ENCODE results near the gene AKAP9. TPM values are rescaled to one million over a fixed set of nuclear protein-coding genes. Genes with fewer than 3 reads are reported as not detected.
"Not testable (repeated sequence)": the region's sequence is repeated elsewhere in the genome, so short reads cannot be mapped to it uniquely, and the experiment has no call there.

AKAP9 gene
- total and polyA plus RNA-seq, 4 experiments from 2014 or later: 8.6 to 91.4 (median 71.0) TPM

DNA sequence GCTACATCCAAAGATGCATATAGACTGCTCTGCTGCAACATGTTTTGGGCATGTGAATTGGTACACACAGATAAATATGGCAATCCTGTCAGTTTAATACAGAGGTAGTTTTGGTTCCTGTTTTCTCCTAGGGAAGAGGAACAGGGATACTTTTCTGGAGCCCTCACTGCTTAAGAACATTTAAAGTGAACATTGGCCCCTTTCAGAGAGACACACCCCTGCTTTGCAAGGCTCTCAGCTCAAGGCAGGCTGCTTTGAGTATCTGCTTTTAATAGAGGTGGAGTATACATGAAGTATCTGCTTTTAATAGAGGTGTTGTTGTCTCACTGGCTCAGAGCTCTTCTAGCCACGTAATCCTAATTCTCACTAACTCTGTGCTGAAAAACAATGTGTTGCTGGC, 154.7 kb downstream of the AKAP9 start:
- no peaks in the 10 kb centered on the region for H3K9me3 Mint-ChIP-seq
- peaks cover 0 to 1% (median 0%) of the 10 kb centered on the region in 4 donors for H3K4me1 Mint-ChIP-seq
- H3K4me3 ChIP-seq (ENCODE audit: low read length in 2 of 2): no peak overlapping the region
- POLR2A ChIA-PET (ENCODE audit: partially characterized antibody): no interaction called here
- no peak overlapping the region for H3K4me3 Mint-ChIP-seq
- H3K36me3 Mint-ChIP-seq: peaks cover 48 to 64% of the 10 kb centered on the region in 2 donors
- peaks cover 41% of the 10 kb centered on the region for H3K36me3 ChIP-seq (ENCODE audit: insufficient read depth, low read length)
- H3K27ac Mint-ChIP-seq: peak overlapping the region in 2 of 7 donors; percentile 30 to 46
- no peaks in the 10 kb centered on the region for H3K4me1 ChIP-seq (ENCODE audit: insufficient read depth, low read length)
- no peaks in the 10 kb centered on the region for H3K27me3 Mint-ChIP-seq
- no peak overlapping the region for H3K27ac ChIP-seq (ENCODE audit: low read depth, low read length)
- DNase-seq: no peak
- intact Hi-C loops (cut with micrococcal nuclease): no loop called here
- H3K9me3 ChIP-seq (ENCODE audit: control insufficient read depth in 1 of 2, low read length in 2 of 2): no peaks in the 10 kb centered on the region
- CTCF ChIA-PET (ENCODE audit: partially characterized antibody): no interaction called here
- no peaks in the 10 kb centered on the region for H3K27me3 ChIP-seq (ENCODE audit: insufficient read depth, low read length)

DNA sequence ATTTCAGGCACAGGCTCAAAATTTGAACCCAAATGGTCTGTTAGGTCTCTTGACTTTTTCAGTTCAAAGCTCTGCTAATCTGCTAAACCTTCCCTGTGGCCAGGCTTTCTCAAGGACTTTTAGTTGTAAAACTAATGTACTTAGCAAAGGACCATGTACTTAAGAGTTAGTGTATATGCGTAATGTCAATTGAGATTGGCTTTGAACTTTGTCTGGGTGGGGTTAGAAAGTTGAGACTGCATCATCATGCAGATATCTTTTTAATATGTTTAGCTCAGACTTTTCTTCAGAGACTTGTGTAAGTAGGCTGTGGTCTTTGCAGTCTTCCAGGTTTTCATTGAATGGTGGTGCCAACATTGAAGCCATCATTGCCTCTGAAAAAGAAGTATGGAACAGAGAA, 159.9 kb downstream of the AKAP9 start:
- peak overlapping the region in 1 of 7 donors; percentile 22 for H3K27ac Mint-ChIP-seq
- H3K36me3 Mint-ChIP-seq: peaks cover 51 to 71% of the 10 kb centered on the region in 2 donors
- no peak for DNase-seq
- CTCF ChIA-PET (ENCODE audit: partially characterized antibody): interaction anchor here (0.6 kb wide), 1 partner anchor 344 kb away, joined by 3 read pairs; no protein-coding TSS in a partner anchor
- H3K36me3 ChIP-seq (ENCODE audit: insufficient read depth, low read length): peaks cover 57% of the 10 kb centered on the region
- H3K4me1 Mint-ChIP-seq: no peaks in the 10 kb centered on the region
- no peaks in the 10 kb centered on the region for H3K27me3 Mint-ChIP-seq
- H3K9me3 ChIP-seq (ENCODE audit: control insufficient read depth in 1 of 2, low read length in 2 of 2): no peaks in the 10 kb centered on the region
- intact Hi-C loops (cut with micrococcal nuclease): no loop called here
- POLR2A ChIA-PET (ENCODE audit: partially characterized antibody): no interaction called here
- H3K4me3 ChIP-seq (ENCODE audit: low read length in 2 of 2): no peak overlapping the region
- no peaks in the 10 kb centered on the region for H3K4me1 ChIP-seq (ENCODE audit: insufficient read depth, low read length)
- H3K27me3 ChIP-seq (ENCODE audit: insufficient read depth, low read length): no peaks in the 10 kb centered on the region
- H3K4me3 Mint-ChIP-seq: no peak overlapping the region
- H3K27ac ChIP-seq (ENCODE audit: low read depth, low read length): no peak overlapping the region
- no peaks in the 10 kb centered on the region for H3K9me3 Mint-ChIP-seq

DNA sequence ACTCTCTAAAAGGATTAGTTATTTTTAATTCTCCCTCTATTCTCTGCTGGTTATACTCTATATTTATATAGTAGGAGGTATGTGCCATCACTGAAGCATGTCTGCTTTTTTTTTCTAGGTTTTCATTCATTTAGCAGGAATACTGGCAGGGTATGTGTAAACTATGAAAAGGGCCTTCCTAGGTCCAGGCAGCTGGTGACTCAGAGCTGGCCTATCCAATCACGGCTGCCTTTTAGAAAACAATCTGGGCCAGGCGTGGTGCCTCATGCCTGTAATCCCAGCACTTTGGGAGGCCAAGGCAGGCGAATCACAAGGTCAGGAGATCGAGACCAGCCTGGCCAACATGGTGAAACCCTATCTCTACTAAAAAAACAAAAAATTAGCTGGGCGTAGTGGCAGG, 162.2 kb downstream of the AKAP9 start:
- H3K4me1 Mint-ChIP-seq; H3K4me1 ChIP-seq (ENCODE audit: insufficient read depth, low read length); H3K9me3 Mint-ChIP-seq; H3K9me3 ChIP-seq (ENCODE audit: control insufficient read depth in 1 of 2, low read length in 2 of 2); intact Hi-C loops (cut with micrococcal nuclease); CTCF ChIA-PET (ENCODE audit: partially characterized antibody); DNase-seq; H3K4me3 Mint-ChIP-seq; H3K27me3 Mint-ChIP-seq; H3K27ac Mint-ChIP-seq; H3K27me3 ChIP-seq (ENCODE audit: insufficient read depth, low read length); H3K27ac ChIP-seq (ENCODE audit: low read depth, low read length); H3K4me3 ChIP-seq (ENCODE audit: low read length in 2 of 2); POLR2A ChIA-PET (ENCODE audit: partially characterized antibody): not testable (repeated sequence)
- peaks cover 49 to 69% of the 10 kb centered on the region in 2 donors for H3K36me3 Mint-ChIP-seq
- H3K36me3 ChIP-seq (ENCODE audit: insufficient read depth, low read length): peaks cover 51% of the 10 kb centered on the region

DNA sequence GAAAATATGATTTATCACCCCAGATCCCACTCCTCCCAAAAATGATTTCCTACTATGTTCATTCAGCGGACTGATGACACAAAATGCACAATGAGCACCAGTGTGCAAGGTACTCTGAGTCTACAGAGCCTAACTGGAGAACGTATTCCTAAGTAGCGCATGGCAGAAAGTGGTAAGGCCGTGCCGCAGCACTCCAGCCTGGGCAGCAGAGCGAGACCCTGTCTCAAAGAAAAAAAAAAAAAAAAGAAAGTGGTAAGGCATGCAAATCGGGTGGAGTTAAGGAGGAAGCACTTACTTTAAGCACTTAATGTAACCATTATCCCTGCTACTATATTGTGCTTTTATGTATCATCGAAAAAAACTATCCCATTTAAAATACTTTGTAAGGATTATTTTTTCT, 168.2 kb downstream of the AKAP9 start:
- Mint-ChIP-seq H3K9me3 (no peaks in the 10 kb centered on the region), H3K27ac (peak overlapping the region in 1 of 7 donors; percentile 5), H3K4me1 (no peaks in the 10 kb centered on the region), H3K36me3 (peaks cover 26 to 61% of the 10 kb centered on the region in 2 donors), H3K4me3 (no peak overlapping the region), H3K27me3 (no peaks in the 10 kb centered on the region)
- intact Hi-C loops (cut with micrococcal nuclease): no loop called here
- POLR2A ChIA-PET (ENCODE audit: partially characterized antibody): no interaction called here
- Histone ChIP-seq H3K27ac (ENCODE audit: low read depth, low read length) (no peak overlapping the region), H3K4me1 (ENCODE audit: insufficient read depth, low read length) (no peaks in the 10 kb centered on the region), H3K4me3 (ENCODE audit: low read length in 2 of 2) (no peak overlapping the region), H3K36me3 (ENCODE audit: insufficient read depth, low read length) (peaks cover 28% of the 10 kb centered on the region), H3K27me3 (ENCODE audit: insufficient read depth, low read length) (no peaks in the 10 kb centered on the region), H3K9me3 (ENCODE audit: control insufficient read depth in 1 of 2, low read length in 2 of 2) (no peaks in the 10 kb centered on the region)
- DNase-seq: no peak
- CTCF ChIA-PET (ENCODE audit: partially characterized antibody): interaction anchor here (1.2 kb wide), 1 partner anchor 17 kb away, joined by 3 read pairs; no protein-coding TSS in a partner anchor

DNA sequence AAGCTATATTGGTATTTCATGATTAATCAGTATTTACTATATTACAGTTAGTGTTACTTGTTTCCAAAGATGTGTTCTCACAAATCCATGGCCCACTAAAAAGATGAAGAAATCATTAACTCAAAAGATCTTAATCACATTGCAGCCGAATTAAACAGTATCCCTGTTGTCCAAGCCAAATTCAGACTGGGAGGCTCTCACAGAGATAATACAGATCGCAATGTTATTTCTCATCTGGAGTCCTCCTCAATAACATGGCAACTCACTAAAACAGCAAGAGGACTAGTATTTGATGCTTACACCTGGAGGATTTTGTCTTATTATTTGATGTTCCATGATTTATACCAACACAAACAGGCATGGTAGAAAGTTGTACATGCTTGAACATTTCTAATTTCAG, 170.2 kb downstream of the AKAP9 start:
- H3K36me3 Mint-ChIP-seq: peaks cover 18 to 59% of the 10 kb centered on the region in 2 donors
- CTCF ChIA-PET (ENCODE audit: partially characterized antibody): no interaction called here
- peaks cover 0 to 1% (median 0%) of the 10 kb centered on the region in 4 donors for H3K4me1 Mint-ChIP-seq
- Histone ChIP-seq H3K27me3 (ENCODE audit: insufficient read depth, low read length) (no peaks in the 10 kb centered on the region), H3K4me3 (ENCODE audit: low read length in 2 of 2) (no peak overlapping the region), H3K9me3 (ENCODE audit: control insufficient read depth in 1 of 2, low read length in 2 of 2) (no peaks in the 10 kb centered on the region), H3K4me1 (ENCODE audit: insufficient read depth, low read length) (no peaks in the 10 kb centered on the region), H3K36me3 (ENCODE audit: insufficient read depth, low read length) (peaks cover 14% of the 10 kb centered on the region), H3K27ac (ENCODE audit: low read depth, low read length) (no peak overlapping the region)
- no peaks in the 10 kb centered on the region for H3K27me3 Mint-ChIP-seq
- POLR2A ChIA-PET (ENCODE audit: partially characterized antibody): no interaction called here
- H3K27ac Mint-ChIP-seq: peak overlapping the region in 1 of 7 donors; percentile 64
- H3K9me3 Mint-ChIP-seq: no peaks in the 10 kb centered on the region
- intact Hi-C loops (cut with micrococcal nuclease): no loop called here
- no peak overlapping the region for H3K4me3 Mint-ChIP-seq
- DNase-seq: no peak

DNA sequence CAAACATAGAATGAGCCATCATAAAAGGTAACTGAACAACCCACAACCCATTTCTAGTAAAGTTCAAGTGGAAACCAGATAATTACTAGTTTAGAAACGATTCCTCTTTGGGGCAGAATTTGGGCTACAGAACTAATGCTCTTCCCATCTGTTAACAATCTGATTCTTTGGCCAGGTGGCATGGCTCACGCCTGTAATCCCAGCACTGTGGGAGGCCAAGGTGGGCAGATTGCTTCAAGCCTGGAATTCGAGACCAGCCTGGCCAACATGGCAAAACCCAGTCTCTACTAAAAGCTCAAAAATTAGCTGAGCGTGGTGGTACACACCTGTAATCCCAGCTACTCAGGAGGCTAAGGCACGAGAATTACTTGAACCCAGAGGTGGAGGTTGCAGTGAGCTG, 175.2 kb downstream of the AKAP9 start:
- Mint-ChIP-seq H3K27ac (peak overlapping the region in 1 of 7 donors; percentile 19), H3K4me1 (peaks cover 0 to 4% (median 2%) of the 10 kb centered on the region in 4 donors), H3K36me3 (peaks cover 28 to 43% of the 10 kb centered on the region in 2 donors), H3K27me3 (no peaks in the 10 kb centered on the region), H3K4me3 (no peak overlapping the region), H3K9me3 (no peaks in the 10 kb centered on the region)
- H3K27me3 ChIP-seq (ENCODE audit: insufficient read depth, low read length): no peaks in the 10 kb centered on the region
- no peaks in the 10 kb centered on the region for H3K9me3 ChIP-seq (ENCODE audit: control insufficient read depth in 1 of 2, low read length in 2 of 2)
- H3K4me3 ChIP-seq (ENCODE audit: low read length in 2 of 2): no peak overlapping the region
- no peak for DNase-seq
- no peaks in the 10 kb centered on the region for H3K36me3 ChIP-seq (ENCODE audit: insufficient read depth, low read length)
- intact Hi-C loops (cut with micrococcal nuclease): no loop called here
- H3K4me1 ChIP-seq (ENCODE audit: insufficient read depth, low read length): no peaks in the 10 kb centered on the region
- H3K27ac ChIP-seq (ENCODE audit: low read depth, low read length): no peak overlapping the region
- CTCF ChIA-PET (ENCODE audit: partially characterized antibody): interaction anchor here (0.8 kb wide), 1 partner anchor 9 kb away, joined by 3 read pairs; no protein-coding TSS in a partner anchor
- POLR2A ChIA-PET (ENCODE audit: partially characterized antibody): no interaction called here

DNA sequence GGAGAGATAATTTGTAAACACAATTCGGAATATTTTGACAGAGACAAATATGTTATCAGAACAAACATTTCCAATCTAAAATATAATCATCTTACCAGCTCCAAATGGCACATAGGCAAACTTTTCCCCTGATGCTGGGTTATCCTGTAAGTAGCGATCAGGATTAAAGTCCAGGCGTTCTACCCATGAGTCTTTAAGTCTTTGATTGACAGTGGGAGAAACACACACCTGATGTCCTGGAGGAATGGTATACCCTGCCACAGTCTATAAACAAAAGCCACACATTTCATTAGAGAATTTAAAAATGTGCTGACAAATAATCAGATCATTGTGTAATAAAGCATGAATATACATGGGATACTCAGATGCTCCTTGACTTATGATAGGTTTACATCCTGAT, 176.3 kb downstream of the AKAP9 start:
- POLR2A ChIA-PET (ENCODE audit: partially characterized antibody): no interaction called here
- Mint-ChIP-seq H3K9me3 (no peaks in the 10 kb centered on the region), H3K4me3 (no peak overlapping the region), H3K27me3 (no peaks in the 10 kb centered on the region), H3K4me1 (peaks cover 0 to 4% (median 2%) of the 10 kb centered on the region in 4 donors), H3K36me3 (peaks cover 36 to 49% of the 10 kb centered on the region in 2 donors), H3K27ac (no peak overlapping the region)
- Histone ChIP-seq H3K4me3 (ENCODE audit: low read length in 2 of 2) (no peak overlapping the region), H3K9me3 (ENCODE audit: control insufficient read depth in 1 of 2, low read length in 2 of 2) (no peaks in the 10 kb centered on the region), H3K36me3 (ENCODE audit: insufficient read depth, low read length) (peaks cover 6% of the 10 kb centered on the region), H3K4me1 (ENCODE audit: insufficient read depth, low read length) (no peaks in the 10 kb centered on the region), H3K27ac (ENCODE audit: low read depth, low read length) (no peak overlapping the region), H3K27me3 (ENCODE audit: insufficient read depth, low read length) (no peaks in the 10 kb centered on the region)
- DNase-seq: no peak
- CTCF ChIA-PET (ENCODE audit: partially characterized antibody): no interaction called here
- intact Hi-C loops (cut with micrococcal nuclease): no loop called here

All from CD4-positive, alpha-beta memory T cell (primary cell).